ENCODE results near the gene CACNB3.

GRCh38 chr12:48875944-48876515 is 57.7 kb downstream of the CACNB3 start:
- TF ChIP-seq CTCF (IDR thresholded peaks at IDR 0.05) = no peak
- no peak for TF ChIP-seq EZH2 (IDR thresholded peaks at IDR 0.05; ENCODE audit: borderline replicate concordance, insufficient read depth, low read depth, low read length, poor library complexity, severe bottlenecking)
